ENCODE data around the gene CACNA1D. TPM values are rescaled to one million over a fixed set of nuclear protein-coding genes. Genes with fewer than 3 reads are reported as not detected.
A peak's percentile ranks its signal among the peaks of the same experiment; 100 is the strongest.

Gene CACNA1D
- total RNA-seq, 4 donors from 2014 or later: 12.7 to 98.9 (median 25.0) TPM

- H3K4me1 ChIP-seq: peaks cover 6 to 35% (median 29%) of the 10 kb centered on the region in 4 donors
- H3K9me3 ChIP-seq: no peaks in the 10 kb centered on the region
- no peak overlapping the region for H3K4me3 ChIP-seq
- peaks cover 26% of the 10 kb centered on the region for H3K27me3 ChIP-seq
- TF ChIP-seq POLR2A (IDR thresholded peaks at IDR 0.05): no peak
- TF ChIP-seq POLR2AphosphoS5 (IDR thresholded peaks at IDR 0.05): no peak
- TF ChIP-seq, protein P1, sequence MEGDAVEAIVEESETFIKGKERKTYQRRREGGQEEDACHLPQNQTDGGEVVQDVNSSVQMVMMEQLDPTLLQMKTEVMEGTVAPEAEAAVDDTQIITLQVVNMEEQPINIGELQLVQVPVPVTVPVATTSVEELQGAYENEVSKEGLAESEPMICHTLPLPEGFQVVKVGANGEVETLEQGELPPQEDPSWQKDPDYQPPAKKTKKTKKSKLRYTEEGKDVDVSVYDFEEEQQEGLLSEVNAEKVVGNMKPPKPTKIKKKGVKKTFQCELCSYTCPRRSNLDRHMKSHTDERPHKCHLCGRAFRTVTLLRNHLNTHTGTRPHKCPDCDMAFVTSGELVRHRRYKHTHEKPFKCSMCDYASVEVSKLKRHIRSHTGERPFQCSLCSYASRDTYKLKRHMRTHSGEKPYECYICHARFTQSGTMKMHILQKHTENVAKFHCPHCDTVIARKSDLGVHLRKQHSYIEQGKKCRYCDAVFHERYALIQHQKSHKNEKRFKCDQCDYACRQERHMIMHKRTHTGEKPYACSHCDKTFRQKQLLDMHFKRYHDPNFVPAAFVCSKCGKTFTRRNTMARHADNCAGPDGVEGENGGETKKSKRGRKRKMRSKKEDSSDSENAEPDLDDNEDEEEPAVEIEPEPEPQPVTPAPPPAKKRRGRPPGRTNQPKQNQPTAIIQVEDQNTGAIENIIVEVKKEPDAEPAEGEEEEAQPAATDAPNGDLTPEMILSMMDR (IDR thresholded peaks at IDR 0.05): no peak
- TF ChIP-seq EP300 (IDR thresholded peaks at IDR 0.05; ENCODE audit: low read depth): no peak
- WGBS, 2 donors (ENCODE audit: low coverage in 1 of 2): 65 to 77% methylated on average over 2 of the region's 2 CpGs
- no peaks in the 10 kb centered on the region for H3K36me3 ChIP-seq
- H3K27ac ChIP-seq: no peak overlapping the region
- no peak for DNase-seq
- intact Hi-C loops (cut with DNase I; ENCODE audit: low total_unique reads): no loop called here
- in situ Hi-C loops (cut with MboI; ENCODE audit: low pct_ligation_motif_present in 1 of 4, low pct_unique_long_range_greater_than_20kb in 1 of 4, low sequenced_read_pairs in 3 of 4): no loop called here
Observed at GRCh38 chr3:53496392-53496670, 1.9 kb downstream of the CACNA1D start.

DNA sequence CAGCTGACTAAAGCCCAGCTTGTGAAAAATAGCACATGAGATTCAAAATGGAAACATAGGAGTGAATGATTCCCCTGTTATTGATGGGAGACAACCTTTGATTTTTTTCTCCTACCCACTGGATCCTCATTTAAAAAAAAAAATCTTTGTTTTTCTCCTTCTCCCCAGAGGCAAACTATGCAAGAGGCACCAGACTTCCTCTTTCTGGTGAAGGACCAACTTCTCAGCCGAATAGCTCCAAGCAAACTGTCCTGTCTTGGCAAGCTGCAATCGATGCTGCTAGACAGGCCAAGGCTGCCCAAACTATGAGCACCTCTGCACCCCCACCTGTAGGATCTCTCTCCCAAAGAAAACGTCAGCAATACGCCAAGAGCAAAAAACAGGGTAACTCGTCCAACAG, 2.6 kb downstream of the CACNA1D start:
- in situ Hi-C loops (cut with MboI; ENCODE audit: low pct_ligation_motif_present in 1 of 4, low pct_unique_long_range_greater_than_20kb in 1 of 4, low sequenced_read_pairs in 3 of 4): no loop called here
- peaks cover 6 to 35% (median 29%) of the 10 kb centered on the region in 4 donors for H3K4me1 ChIP-seq
- H3K9me3 ChIP-seq: no peaks in the 10 kb centered on the region
- DNase-seq: no peak
- no peak overlapping the region for H3K4me3 ChIP-seq
- whole genome bisulfite sequencing, 2 donors (ENCODE audit: low coverage in 1 of 2): 69 to 76% methylated on average over 4 to 5 of the region's 5 CpGs
- no peak for TF ChIP-seq POLR2AphosphoS5 (IDR thresholded peaks at IDR 0.05)
- TF ChIP-seq, protein P1 (IDR thresholded peaks at IDR 0.05): no peak
- no peak for TF ChIP-seq POLR2A (IDR thresholded peaks at IDR 0.05)
- no peak for TF ChIP-seq EP300 (IDR thresholded peaks at IDR 0.05; ENCODE audit: low read depth)
- no peak overlapping the region for H3K27ac ChIP-seq
- intact Hi-C loops (cut with DNase I; ENCODE audit: low total_unique reads): no loop called here
- H3K27me3 ChIP-seq: peaks cover 26% of the 10 kb centered on the region
- H3K36me3 ChIP-seq: no peaks in the 10 kb centered on the region

DNA sequence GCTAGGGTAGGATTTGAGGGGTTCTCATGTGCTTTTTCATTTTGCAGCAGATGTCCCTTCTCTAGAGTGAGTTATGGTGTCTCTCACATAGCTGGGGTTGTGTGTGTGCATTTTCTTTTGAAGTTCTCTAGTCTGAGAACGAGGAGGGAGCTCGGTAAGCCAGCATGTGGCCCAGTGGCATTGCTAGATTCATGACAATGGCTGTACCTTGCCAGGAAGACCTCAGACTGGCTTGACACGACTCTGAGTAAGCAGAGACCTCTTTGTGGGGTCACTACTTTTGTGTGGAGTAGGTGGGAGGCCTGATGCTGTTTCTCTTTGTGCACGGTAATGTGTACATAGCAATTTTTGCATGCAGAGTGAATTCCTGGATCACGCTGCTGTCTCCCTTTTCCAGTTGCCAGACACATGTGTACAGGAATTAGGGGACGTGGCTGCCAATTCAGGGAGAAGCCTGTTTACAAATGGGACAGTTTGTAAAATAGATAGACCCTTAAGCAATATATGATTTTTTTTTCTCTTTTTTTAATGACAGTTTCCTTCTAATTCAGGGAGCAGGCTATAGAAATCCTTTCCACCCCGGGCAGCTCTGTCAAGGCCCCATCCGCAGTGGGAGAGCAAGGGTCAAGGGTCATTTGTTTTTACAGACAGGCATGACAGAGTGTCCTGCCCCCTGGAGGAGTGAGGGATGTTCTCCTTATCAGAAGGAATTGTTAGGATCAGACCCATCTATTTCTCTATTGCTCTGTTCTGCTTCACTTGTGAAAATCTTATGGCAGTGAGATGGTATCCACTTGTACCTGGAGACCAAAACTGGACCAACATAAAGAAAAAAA, 4.6 kb downstream of the CACNA1D start:
- Histone ChIP-seq H3K27me3 (peaks cover 22% of the 10 kb centered on the region), H3K27ac (peak overlapping the region in 3 of 4 donors; percentile 21 to 43 (median 34)), H3K36me3 (no peaks in the 10 kb centered on the region), H3K4me1 (peaks cover 6 to 30% (median 18%) of the 10 kb centered on the region in 4 donors), H3K9me3 (no peaks in the 10 kb centered on the region), H3K4me3 (no peak overlapping the region)
- in situ Hi-C loops (cut with MboI; ENCODE audit: low pct_ligation_motif_present in 1 of 4, low pct_unique_long_range_greater_than_20kb in 1 of 4, low sequenced_read_pairs in 3 of 4) (no loop called here), intact Hi-C loops (cut with DNase I; ENCODE audit: low total_unique reads) (no loop called here)
- no peak for TF ChIP-seq POLR2A (IDR thresholded peaks at IDR 0.05)
- TF ChIP-seq EP300 (IDR thresholded peaks at IDR 0.05; ENCODE audit: low read depth): no peak
- TF ChIP-seq, protein P1 (IDR thresholded peaks at IDR 0.05): peak in 2 of 5 experiments; percentile 19 to 21
- TF ChIP-seq POLR2AphosphoS5 (IDR thresholded peaks at IDR 0.05): no peak
- no peak for DNase-seq
- 56 to 66% methylated on average over 5 to 8 of the region's 8 CpGs for WGBS, 2 donors (ENCODE audit: low coverage in 1 of 2)

- no peak overlapping the region for H3K27ac ChIP-seq
- H3K4me1 ChIP-seq: peaks cover 6 to 22% (median 11%) of the 10 kb centered on the region in 4 donors
- intact Hi-C loops (cut with DNase I; ENCODE audit: low total_unique reads) (no loop called here), in situ Hi-C loops (cut with MboI; ENCODE audit: low pct_ligation_motif_present in 1 of 4, low pct_unique_long_range_greater_than_20kb in 1 of 4, low sequenced_read_pairs in 3 of 4) (no loop called here)
- no peaks in the 10 kb centered on the region for H3K36me3 ChIP-seq
- no peak for TF ChIP-seq EP300 (IDR thresholded peaks at IDR 0.05; ENCODE audit: low read depth)
- TF ChIP-seq POLR2A (IDR thresholded peaks at IDR 0.05): no peak
- TF ChIP-seq, protein P1 (IDR thresholded peaks at IDR 0.05): no peak
- no peak for TF ChIP-seq POLR2AphosphoS5 (IDR thresholded peaks at IDR 0.05)
- no peaks in the 10 kb centered on the region for H3K9me3 ChIP-seq
- H3K4me3 ChIP-seq: no peak overlapping the region
- H3K27me3 ChIP-seq: peaks cover 14% of the 10 kb centered on the region
- no peak for DNase-seq
- 91 to 93% methylated on average over 5 to 7 of the region's 7 CpGs for WGBS, 2 donors (ENCODE audit: low coverage in 1 of 2)
Observed at GRCh38 chr3:53500165-53500777, 5.9 kb downstream of the CACNA1D start.
